DMS153 treated with DMSO at 0.1 percent for 48 hours (cell line): ENCODE data around the gene CLEC16A.

Experiments
- DNase-seq: peaks from one replicate; lab custom pipeline; 2025; ENCODE audit not compliant: unreplicated experiment; lab: John Stamatoyannopoulos, UW

CLEC16A gene

DNA sequence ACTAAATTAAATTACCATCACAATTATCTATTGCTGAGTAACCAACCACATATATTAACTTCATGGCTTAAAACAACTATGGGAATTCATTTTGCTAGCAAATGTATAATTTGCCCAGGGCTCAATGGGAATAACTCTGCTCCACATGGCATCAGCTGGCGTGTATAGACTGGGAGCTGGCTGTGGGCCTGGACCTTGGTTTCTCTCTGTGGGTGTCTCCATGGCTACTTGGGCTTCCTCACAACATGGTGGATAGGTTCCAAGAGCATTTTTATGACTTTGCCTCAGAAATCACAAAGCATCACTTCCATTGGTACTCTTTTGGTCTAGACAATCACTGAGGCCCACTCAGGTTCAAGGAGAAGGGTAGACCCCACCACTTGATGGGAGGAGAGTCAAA, 166.8 kb downstream of the CLEC16A start:
- DNase-seq: no peak

- DNase-seq: no peak
Observed at GRCh38 chr16:11111856-11112634, 167.7 kb downstream of the CLEC16A start.

- peak; percentile 45 for DNase-seq
Observed at GRCh38 chr16:11112723-11113348, 168.5 kb downstream of the CLEC16A start.

GRCh38 chr16:11114366-11115164, 170.2 kb downstream of the CLEC16A start:
- DNase-seq: no peak

GRCh38 chr16:11117576-11118211, 173.3 kb downstream of the CLEC16A start:
- DNase-seq: no peak

- DNase-seq: no peak
Observed at GRCh38 chr16:11118479-11118878, 174.1 kb downstream of the CLEC16A start.

DNA sequence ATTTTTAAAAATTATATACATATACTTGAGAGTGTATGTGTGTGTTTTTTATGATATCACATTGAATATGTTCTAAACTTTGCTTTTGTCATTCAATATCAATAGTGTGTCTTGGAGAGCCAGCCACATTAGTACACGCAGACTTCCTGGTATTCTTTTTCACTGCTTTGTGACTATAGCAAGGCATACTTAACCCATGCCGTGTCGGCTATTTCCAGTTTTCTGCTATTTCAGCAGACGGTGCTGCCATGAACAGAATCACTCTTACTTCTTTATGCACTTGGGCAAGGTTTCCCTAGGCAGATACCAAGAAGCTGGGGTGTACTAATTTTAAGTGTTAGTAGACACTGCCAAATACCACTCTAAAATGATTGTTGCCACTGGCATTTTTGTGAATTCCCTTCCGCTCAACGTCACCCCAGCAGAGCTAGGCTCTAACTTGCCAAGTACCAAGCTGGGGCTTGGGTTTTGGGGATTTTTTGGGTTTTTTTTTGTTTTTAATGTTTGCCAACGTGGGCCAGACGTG, 176.8 kb downstream of the CLEC16A start:
- DNase-seq: no peak

DNA sequence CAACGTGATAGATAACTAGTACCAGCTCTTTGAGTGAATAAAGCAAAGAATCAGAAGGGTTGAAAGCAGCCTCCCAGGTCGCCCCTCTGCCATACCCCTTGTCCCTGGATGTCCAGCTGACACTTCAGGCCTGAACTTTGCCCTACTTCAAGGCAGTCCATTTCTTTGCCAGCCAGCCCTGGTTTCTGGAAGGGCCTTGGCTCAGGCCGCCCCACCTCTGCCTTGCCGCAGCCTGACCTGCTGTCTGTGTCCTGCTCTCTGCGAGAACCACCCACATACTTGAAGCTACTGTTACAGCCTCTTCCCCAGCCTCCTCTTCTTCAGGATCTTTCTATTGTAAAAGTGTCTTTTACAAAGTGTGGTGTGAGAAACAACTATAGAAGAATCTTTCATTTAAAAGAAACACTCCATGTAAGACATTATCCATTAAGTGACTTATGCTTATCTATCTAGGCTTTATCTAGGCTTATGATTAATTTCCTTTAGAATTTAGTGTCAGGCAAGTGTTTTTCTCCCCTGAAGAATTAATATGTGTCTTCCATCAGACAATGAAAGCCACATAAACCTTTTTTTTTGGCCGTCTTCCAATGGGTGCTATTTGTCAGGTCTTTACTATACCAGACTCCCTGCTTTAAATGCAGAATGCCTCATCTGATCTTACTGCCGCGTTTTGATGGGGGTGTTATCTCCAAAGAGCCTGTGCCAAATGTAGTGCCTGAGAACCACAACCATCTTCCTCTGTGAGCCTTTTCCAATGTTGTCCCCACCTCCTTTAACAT, 177.7 kb downstream of the CLEC16A start:
- DNase-seq: peak; percentile 4

DNA sequence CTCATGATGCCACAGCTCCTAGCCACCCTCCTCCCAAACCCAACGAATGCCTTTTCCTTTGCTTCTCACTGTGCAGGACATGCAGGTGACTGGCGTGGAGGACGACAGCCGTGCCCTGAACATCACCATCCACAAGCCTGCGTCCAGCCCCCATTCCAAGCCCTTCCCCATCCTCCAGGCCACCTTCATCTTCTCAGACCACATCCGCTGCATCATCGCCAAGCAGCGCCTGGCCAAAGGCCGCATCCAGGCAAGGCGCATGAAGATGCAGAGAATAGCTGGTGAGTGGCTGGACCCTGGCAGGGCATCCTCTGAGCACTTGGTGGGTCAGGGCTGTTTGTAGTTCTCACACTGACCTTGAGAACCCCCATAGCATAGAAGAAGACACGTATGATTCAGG, 179.3 kb downstream of the CLEC16A start:
- no peak for DNase-seq

GRCh38 chr16:11125936-11126335, 181.6 kb downstream of the CLEC16A start:
- no peak for DNase-seq

GRCh38 chr16:11126399-11127054, 182.2 kb downstream of the CLEC16A start:
- no peak for DNase-seq

DNA sequence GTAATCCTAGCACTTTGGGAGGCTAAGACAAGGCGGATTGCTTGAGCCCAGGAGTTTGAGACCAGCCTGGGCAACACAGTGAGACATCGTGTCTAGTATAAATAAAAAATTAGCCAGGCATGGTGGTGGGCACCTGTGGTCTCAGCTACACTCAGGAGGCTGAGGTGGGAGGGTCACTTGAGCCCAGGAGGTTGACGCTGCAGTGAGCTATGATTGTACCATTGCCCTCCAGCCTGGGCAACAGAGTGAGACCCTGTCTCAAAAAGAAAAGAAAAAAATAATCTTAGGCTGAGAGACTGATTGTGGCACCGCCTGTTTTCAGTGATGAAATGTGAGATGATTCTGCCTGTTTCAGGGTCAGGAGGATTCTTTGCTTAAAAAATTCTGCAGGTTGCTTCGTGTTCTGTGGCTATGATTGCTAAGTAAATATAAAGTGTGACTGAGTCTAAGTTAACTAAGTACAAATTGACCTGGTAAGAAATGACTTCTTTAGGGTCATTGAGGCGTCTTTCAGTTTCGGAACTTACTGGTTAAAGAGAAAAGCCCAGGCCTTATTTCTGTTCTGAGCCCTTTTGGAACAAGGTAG, 183.3 kb downstream of the CLEC16A start:
- no peak for DNase-seq

DNA sequence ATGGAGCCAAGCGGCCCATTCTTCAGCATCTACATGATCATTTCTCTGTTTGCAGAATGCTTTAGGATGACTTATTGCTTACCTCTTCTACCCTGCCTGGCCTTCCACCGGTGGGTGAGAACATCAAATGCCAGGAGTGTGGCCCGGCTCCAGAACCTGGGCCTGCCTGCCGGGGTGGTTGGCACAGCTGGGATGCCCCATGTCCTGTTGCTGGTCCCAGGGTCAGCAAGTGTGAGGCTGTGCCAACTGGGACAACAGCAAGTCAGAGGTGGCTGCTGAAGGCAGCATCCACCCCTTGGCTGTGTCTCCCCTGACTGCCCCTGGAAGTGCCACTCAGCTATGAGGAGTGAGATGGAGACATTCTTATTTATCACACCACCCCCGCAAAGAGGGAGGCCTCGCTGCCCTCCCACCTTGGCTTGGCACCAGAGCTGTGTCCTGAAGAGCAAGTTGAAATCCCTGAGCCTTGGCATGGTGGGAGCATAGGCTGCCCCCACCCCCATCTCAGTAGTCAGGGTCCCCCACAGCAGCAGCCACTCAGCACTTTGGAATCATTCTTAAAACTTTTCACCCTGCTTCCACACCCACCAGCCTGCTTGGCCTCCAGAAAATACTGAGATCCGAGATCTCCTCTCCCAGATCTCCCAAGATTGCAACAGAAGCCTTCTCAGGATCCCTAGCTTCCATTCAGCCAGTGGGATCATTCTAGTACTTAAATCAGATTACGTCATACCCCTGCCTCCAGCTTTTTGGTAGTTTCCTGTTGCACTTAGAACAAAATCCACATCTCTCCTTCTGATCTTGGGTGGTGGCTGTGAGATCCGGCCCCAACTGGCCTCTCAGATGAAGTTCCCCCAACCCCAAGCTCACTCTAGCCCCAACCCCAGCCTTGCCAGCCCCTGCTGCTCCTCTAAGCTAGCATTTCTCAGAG, 184.1 kb downstream of the CLEC16A start:
- DNase-seq: no peak

GRCh38 chr16:11129378-11129781, 185.0 kb downstream of the CLEC16A start:
- no peak for DNase-seq

- DNase-seq: no peak
Observed at GRCh38 chr16:11130978-11131665, 186.8 kb downstream of the CLEC16A start.

- no peak for DNase-seq
Observed at GRCh38 chr16:11131706-11132105, 187.3 kb downstream of the CLEC16A start.

GRCh38 chr16:11133344-11133943, 189.1 kb downstream of the CLEC16A start:
- no peak for DNase-seq
